K562 (cell line): ENCODE data around the gene EXOC3. TPM values are rescaled to one million over a fixed set of nuclear protein-coding genes. Genes with fewer than 3 reads are reported as not detected.

ENCODE experiments used
- ATAC-seq: fragments of 200-7000 bp; cut with Tn5 transposase; 3 replicates; pipeline ENCODE4 v1.9.1; 2020; ENCODE audit warnings: moderate library complexity
- BruUV-seq: library from RNA; stranded (reverse); fragments of 400-500 nt; replicated peaks from 2 replicates; lab custom pipeline; 2021; lab: Mats Ljungman, UMichigan
- CTCF ChIA-PET: fragments of 300-600 bp; formaldehyde crosslinking; extraction: SDS; loops from one replicate; lab custom pipeline; 2021; ENCODE audit warnings: low intra/inter-chr PET ratio; lab: Yijun Ruan, JAX
- POLR2A ChIA-PET: fragments of 300-600, 350-650 bp; sonication (Branson Sonifier 250); formaldehyde crosslinking; extraction: SDS; loops from one replicate; lab custom pipeline; 2021; ENCODE audit warnings: antibody characterized with exemption, inconsistent platforms; lab: Yijun Ruan, JAX
- DNase-seq, 4 experiments: peaks; one replicate each; pipeline versions ENCODE4 v3.0.0 to v3.0.0-alpha.2; 2011 to 2018; ENCODE audit warnings: low spot score in 3 of 4, mixed read lengths in 3 of 4; ENCODE audit errors: extremely low read depth in 1 of 4
- FAIRE-seq: peaks from 2 replicates; lab custom pipeline; 2011; peaks lifted over from hg19 to GRCh38; lab: Jason Lieb, UNC
- H2AFZ ChIP-seq: 2 replicates; pipeline ENCODE4 v1.6.0; 2011; ENCODE audit warnings: low read depth, low read length, control low read depth, inconsistent platforms
- H3K27ac ChIP-seq: fragments of 200-600 bp; 3 replicates; pipeline ENCODE4 v1.8.0; 2011; ENCODE audit warnings: low read depth, mild to moderate bottlenecking, control low read depth, inconsistent platforms, low read length, moderate library complexity, mixed read lengths; ENCODE audit errors: extremely low read depth
- H3K27me3 ChIP-seq, 2 experiments: fragments of 300-600 bp in 1 of 2; 2 replicates in 1 of 2; 3 replicates in 1 of 2; pipeline versions ENCODE4 v1.6.0 to v1.8.0; 2011; ENCODE audit warnings: inconsistent platforms in 2 of 2, low read length in 2 of 2, mild to moderate bottlenecking in 1 of 2, mixed read lengths in 1 of 2, moderate library complexity in 1 of 2; ENCODE audit not compliant: control insufficient read depth in 2 of 2, insufficient read depth in 2 of 2
- H3K36me3 ChIP-seq: fragments of 300-600 bp; 3 replicates; pipeline ENCODE4 v1.8.0; 2011; ENCODE audit warnings: mild to moderate bottlenecking, low read length, inconsistent platforms; ENCODE audit not compliant: control insufficient read depth, insufficient read depth
- H3K4me1 ChIP-seq, 2 experiments: fragments of 200-600 bp in 1 of 2; replicated peaks in 1 of 2; 2 replicates in 1 of 2; 3 replicates in 1 of 2; pipeline versions ENCODE4 v1.5.1 to v1.8.0; 2011; ENCODE audit warnings: inconsistent platforms in 2 of 2, low read length in 2 of 2, mild to moderate bottlenecking in 1 of 2, mixed read lengths in 1 of 2, moderate library complexity in 1 of 2; ENCODE audit not compliant: control insufficient read depth in 2 of 2, insufficient read depth in 2 of 2
- H3K4me2 ChIP-seq: 2 replicates; pipeline ENCODE4 v1.6.1; 2011; ENCODE audit warnings: low read length, control low read depth, inconsistent platforms, mixed read lengths; ENCODE audit not compliant: insufficient read depth
- H3K4me3 ChIP-seq: fragments of 200-600 bp; sonication (generic), shearing (Covaris generic); 2 replicates; pipeline ENCODE4 v1.5.1; 2016; ENCODE audit warnings: control low read depth, inconsistent platforms
- H3K79me2 ChIP-seq: fragments of 200-600 bp; 3 replicates; pipeline ENCODE4 v1.8.0; 2011; ENCODE audit warnings: low read length, inconsistent platforms; ENCODE audit not compliant: control insufficient read depth, insufficient read depth
- H3K9ac ChIP-seq, 2 experiments: 2 replicates each; pipeline versions ENCODE4 v1.6.0 to v1.6.1; 2011; ENCODE audit warnings: low read depth in 2 of 2, low read length in 2 of 2, control low read depth in 1 of 2, inconsistent platforms in 1 of 2, mild to moderate bottlenecking in 1 of 2, mixed read lengths in 1 of 2; ENCODE audit not compliant: insufficient read depth in 1 of 2
- H3K9me1 ChIP-seq: one replicate; pipeline ENCODE4 v1.6.0; 2011; ENCODE audit warnings: inconsistent platforms, mild to moderate bottlenecking, low read length, moderate library complexity; ENCODE audit not compliant: control insufficient read depth, insufficient read depth
- H3K9me3 ChIP-seq: replicated peaks from 2 replicates; pipeline ENCODE4 v1.5.1; 2011; ENCODE audit warnings: low read depth, low read length, inconsistent platforms; ENCODE audit not compliant: control insufficient read depth, insufficient read depth
- H4K20me1 ChIP-seq: replicated peaks from 2 replicates; pipeline ENCODE4 v1.6.1; 2011; ENCODE audit warnings: low read length, inconsistent platforms, mixed read lengths; ENCODE audit not compliant: control insufficient read depth, insufficient read depth
- ARID3A ChIP-seq: IDR thresholded peaks from 2 replicates; pipeline ENCODE4 v1.6.1; 2012; ENCODE audit warnings: low read depth, low read length, improper control_type of control experiment, borderline replicate concordance
- BRD4 ChIP-seq: fragments of 200-600 bp; sonication (generic); IDR thresholded peaks from 2 replicates; pipeline ENCODE4 v1.6.1; 2017; ENCODE audit warnings: inconsistent platforms
- CSDE1 ChIP-seq, 2 experiments: fragments of 450-650 bp; IDR thresholded peaks; 2 replicates each; pipeline ENCODE4 v1.6.1; 2016; ENCODE audit warnings: mild to moderate bottlenecking in 1 of 2
- HEY1 ChIP-seq: fragments of 250-450 bp; sonication (Bioruptor Pico); IDR thresholded peaks from 2 replicates; pipeline ENCODE4 v1.5.0; 2020; ENCODE audit warnings: mild to moderate bottlenecking, moderate library complexity, borderline replicate concordance
- HNRNPLL ChIP-seq: fragments of 200-400 bp; formaldehyde crosslinking; IDR thresholded peaks from 2 replicates; pipeline ENCODE4 v1.6.1; 2017; ENCODE audit warnings: low read length, low read depth, mild to moderate bottlenecking; ENCODE audit not compliant: poor library complexity, severe bottlenecking
- KAT2B ChIP-seq: IDR thresholded peaks from one replicate; pipeline ENCODE4 v1.6.1; 2012; ENCODE audit warnings: low read depth, mild to moderate bottlenecking, control low read depth, inconsistent platforms, low read length, moderate library complexity
- POLR2AphosphoS5 ChIP-seq: IDR thresholded peaks from 2 replicates; pipeline ENCODE4 v1.6.1; 2011; ENCODE audit warnings: mild to moderate bottlenecking, low read depth, low read length, moderate library complexity; ENCODE audit not compliant: control insufficient read depth, insufficient read depth
- PTBP1 ChIP-seq: fragments of 200-400 bp; formaldehyde crosslinking; IDR thresholded peaks from 2 replicates; pipeline ENCODE4 v1.6.1; 2017; ENCODE audit warnings: low read depth, low read length
- SREBF1 ChIP-seq: fragments of 150-350 bp; IDR thresholded peaks from 2 replicates; pipeline ENCODE4 v1.6.1; 2014; ENCODE audit warnings: antibody characterized with exemption, low read depth, low read length, borderline replicate concordance
- WGBS: fragments of 100-300 bp; shearing (Covaris generic); methylation state at CpG from one replicate; pipeline ENCODE4 v1.1.6; 2016; ENCODE audit warnings: low coverage, mixed read lengths; ENCODE audit not compliant: insufficient coverage; ENCODE audit errors: missing lambda C conversion rate; 5-methylcytosine and 5-hydroxymethylcytosine counted together
- in situ Hi-C: fragments of 300-500 bp; cut with MboI; formaldehyde crosslinking; loops from 4 replicates; pipeline ENCODE4 v1.15.0; 2018; ENCODE audit warnings: inconsistent platforms, mixed read lengths
- intact Hi-C: fragments of 100-400 bp; cut with micrococcal nuclease; formaldehyde crosslinking; loops from 2 replicates; pipeline ENCODE4 v1.14.2; 2022
- polyA plus RNA-seq, 8 experiments: library from polyadenylated mRNA; depleted of rRNA in 4 of 8; stranded (reverse) in 5 of 8; unstranded in 3 of 8; fragments of >200 nt; fragmentation: Nextera tagmentation in 2 of 8; fragmentation: Illumina TruSeq in 1 of 8; extraction: Ambion mirVana in 2 of 8; extraction: Trizol in 1 of 8; gene quantifications; 2 replicates each; pipeline versions ENCODE4 v1.2.1 to v1.2.3, GENCODE V29; 2011 to 2014; ENCODE audit warnings: inconsistent platforms in 1 of 8, missing spikeins in 1 of 8
- total RNA-seq, 7 experiments: library from RNA; depleted of rRNA in 6 of 7; stranded (reverse); fragments of >200 nt in 6 of 7; fragmentation: Illumina TruSeq in 2 of 7; extraction: Trizol in 2 of 7; gene quantifications; 2 replicates each; pipeline versions ENCODE4 v1.2.1 to v1.2.3, GENCODE V29; 2011 to 2021; ENCODE audit warnings: low replicate concordance in 1 of 7

EXOC3 gene
- total and polyA plus RNA-seq, 9 of the 15 experiments (the other 6 are each of a cell fraction or from before 2014, with no cell fraction given): 1.4 to 41.9 (median 22.4) TPM

DNA sequence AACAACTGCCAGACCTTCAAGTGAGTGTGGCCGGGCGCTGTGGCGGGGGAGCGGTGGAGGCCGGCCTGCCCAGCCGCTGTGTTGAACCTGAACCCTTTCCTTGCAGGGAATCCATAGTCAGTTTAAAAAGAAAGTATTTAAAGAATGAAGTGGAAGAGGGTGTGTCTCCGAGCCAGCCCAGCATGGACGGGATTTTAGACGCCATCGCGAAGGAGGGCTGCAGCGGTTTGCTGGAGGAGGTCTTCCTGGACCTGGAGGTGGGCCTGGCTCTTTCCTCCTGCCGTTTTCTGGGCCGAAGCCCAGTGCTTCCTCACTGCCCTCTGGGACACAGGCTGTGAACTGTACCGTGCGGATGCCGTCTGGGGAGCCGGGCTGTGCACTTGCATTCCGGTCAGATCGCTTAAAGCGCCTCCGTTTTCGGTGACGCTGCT is 19.1 kb downstream of the EXOC3 start:
- ChIA-PET CTCF (no interaction called here), POLR2A (no interaction called here)
- TF ChIP-seq PTBP1: no peak
- TF ChIP-seq ARID3A: no peak
- no peak for TF ChIP-seq SREBF1
- no peak for TF ChIP-seq KAT2B
- TF ChIP-seq HEY1 (CRISPR knock-in tag): no peak
- TF ChIP-seq POLR2AphosphoS5: no peak
- no peak for TF ChIP-seq HNRNPLL
- TF ChIP-seq BRD4: no peak
- TF ChIP-seq CSDE1 (IDR thresholded peaks at IDR 0.05): no peak
- Histone ChIP-seq H4K20me1 (no peaks in the 10 kb centered on the region), H3K4me2 (no peak overlapping the region), H3K36me3 (peaks cover 82% of the 10 kb centered on the region; the same call in 2 of the 3 replicates), H3K4me1 (peaks cover 0 to 28% of the 10 kb centered on the region in 2 experiments; a peak in 1 of 5 replicates), H3K9me3 (no peaks in the 10 kb centered on the region), H3K9ac (no peak overlapping the region), H3K27ac (no peak overlapping the region), H3K27me3 (no peaks in the 10 kb centered on the region), H3K4me3 (no peak overlapping the region), H3K79me2 (no peaks in the 10 kb centered on the region), H3K9me1 (no peaks in the 10 kb centered on the region), H2AFZ (no peak overlapping the region)
- in situ Hi-C loops (no loop called here), intact Hi-C loops (no loop called here)
- FAIRE-seq (no peak), ATAC-seq (no peak), DNase-seq (no peak)
- BruUV-seq: no TSS peak
- 97% methylated on average over 24 of the region's 24 CpGs for WGBS
